ENCODE measurements around the gene RALBP1.
"Not testable (repeated sequence)": the region's sequence is repeated elsewhere in the genome, so short reads cannot be mapped to it uniquely, and the experiment has no call there.

RALBP1 gene

GRCh38 chr18:9474983-9475642, at the start of gene RALBP1:
Gene RALBP1 (plus strand): TSS chr18:9475513. CDS start chr18:9513046, 37,533 bp downstream.
- DNase-seq (ENCODE audit: low read depth in 2 of 2) = peak; percentile 96 to 98

DNA sequence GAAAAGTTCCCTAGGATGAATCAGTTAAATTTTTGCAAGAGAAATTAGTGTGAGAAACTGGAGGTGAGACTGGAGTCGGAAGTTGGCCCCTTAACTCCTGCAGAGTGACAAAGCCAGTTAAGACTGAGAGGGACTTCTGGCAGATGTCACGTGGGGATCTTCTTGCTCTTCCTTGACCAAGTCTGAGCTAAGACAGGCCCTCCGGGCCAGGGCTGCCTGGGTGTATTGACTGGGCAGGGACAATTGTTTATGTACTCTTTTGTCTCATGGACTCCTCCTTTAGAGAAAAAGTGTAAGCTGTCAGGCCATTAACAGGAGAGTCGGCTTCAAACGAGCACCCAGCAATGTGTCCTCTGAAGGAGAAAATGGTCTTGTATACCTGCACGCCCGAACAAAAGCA, 48.6 kb upstream of the RALBP1 start:
- no peak for DNase-seq (ENCODE audit: low read depth in 2 of 2)

DNA sequence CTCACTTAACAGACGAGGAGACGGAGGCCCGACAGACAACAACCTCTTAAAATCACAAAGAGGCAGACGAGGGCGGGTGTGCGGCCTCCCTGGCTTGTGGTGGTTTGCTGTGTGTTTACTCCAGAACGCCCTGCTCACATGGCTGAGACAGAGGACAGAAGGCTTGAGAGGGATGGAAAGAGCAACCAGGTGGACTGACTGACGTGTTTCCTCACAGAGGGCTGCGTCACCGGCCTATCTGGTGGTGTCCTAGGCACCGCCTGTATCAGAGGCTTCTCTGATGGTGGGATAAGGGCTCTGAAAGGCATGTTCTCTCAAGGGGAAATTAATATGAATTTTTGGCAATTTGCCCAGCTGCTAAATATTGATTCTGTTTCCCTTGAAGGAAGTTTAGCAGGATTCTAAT, 47.0 kb upstream of the RALBP1 start:
- no peak for DNase-seq (ENCODE audit: low read depth in 2 of 2)

DNA sequence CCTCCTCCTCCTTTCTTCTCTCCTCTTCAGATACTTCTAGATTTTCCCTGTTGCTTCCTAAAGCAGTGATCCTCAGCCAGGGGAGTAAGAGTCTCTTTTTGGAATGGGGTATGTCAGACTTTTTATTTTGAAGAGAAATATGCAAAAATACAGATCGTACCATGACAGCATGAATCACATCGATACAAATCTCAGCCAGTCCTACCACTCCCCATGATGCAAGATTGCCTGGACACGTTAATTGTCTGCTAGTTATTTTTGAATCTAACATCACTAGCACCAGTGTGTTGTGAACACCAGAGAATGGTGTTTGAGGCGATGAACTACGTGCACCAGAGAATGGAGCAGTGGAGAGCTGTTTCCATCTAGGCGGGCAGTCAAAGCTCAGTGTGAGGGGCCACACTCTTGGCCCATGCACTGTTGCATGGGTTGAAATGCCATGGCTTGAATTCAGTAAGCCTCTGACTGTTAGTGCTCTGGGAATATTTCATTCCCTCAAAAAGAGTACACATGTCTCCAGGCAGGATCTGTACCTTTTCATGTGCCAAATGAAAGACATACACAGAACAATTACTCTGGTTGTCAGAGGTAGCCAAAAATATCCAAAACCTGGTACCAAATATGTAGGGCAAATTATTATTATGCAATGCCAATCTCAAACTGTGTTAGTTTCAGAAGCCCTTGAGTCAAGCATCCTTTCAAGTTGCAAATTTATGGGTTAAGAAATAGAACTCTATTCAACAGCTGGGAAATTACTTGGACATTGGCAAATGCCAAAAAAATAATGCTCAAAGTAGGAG, 46.3 kb upstream of the RALBP1 start:
- DNase-seq (ENCODE audit: low read depth in 2 of 2) = no peak

DNA sequence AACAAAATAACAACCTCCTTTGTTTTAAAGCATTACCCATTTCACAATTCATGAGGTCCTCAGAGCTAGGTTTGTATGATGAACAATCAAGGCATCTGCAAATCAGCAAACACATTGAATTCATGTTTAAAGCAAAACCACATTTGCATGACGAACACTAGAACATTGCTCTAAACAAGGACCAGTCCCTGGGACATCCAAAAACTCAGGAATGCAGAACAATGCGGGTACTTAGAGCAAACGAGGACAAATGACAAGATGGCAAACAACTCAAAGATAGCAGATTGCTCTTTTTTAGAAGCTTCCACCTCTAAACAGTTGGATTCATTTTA, 45.7 kb upstream of the RALBP1 start:
- no peak for DNase-seq (ENCODE audit: low read depth in 2 of 2)

GRCh38 chr18:9430315-9430714, 45.0 kb upstream of the RALBP1 start:
- DNase-seq (ENCODE audit: low read depth in 2 of 2) = not testable (repeated sequence)

DNA sequence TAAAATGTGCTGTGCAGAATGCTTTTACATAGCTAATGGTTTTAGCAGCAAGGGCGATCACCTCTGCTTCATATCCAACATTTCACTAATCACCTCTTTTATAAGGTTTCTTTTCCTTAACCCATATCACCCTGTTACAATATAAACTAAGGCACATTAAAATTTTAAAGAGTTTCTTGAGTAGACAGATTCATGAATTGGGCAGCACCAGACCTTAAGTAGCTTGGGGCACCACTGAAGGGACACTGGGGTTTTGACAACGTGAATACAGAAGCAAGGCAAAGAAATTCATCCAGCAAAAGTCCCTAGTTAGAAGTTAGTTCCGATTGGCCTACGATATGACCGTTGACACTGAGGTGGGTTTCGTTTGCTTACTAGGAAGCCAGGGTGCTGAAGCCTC, 44.0 kb upstream of the RALBP1 start:
- no peak for DNase-seq (ENCODE audit: low read depth in 2 of 2)

DNA sequence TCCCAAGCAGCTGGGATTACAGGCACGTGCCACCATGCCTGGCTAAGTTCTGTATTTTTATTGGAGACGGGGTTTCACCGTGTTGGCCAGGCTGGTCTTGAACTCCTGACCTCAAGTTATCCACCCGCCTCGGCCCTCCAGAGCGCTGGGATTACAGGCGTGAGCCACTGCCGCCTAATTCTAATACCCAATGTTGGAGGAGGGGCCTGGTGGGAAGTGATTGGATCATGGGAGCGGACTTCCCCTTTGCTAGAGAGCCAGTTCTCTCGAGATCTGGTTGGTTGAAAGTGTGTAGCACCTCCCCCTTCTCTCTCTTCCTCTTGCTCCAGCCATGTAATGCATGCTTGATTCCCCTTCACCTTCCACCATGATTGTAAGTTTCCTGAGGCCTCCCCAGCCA, 42.2 kb upstream of the RALBP1 start:
- DNase-seq (ENCODE audit: low read depth in 2 of 2) = not testable (repeated sequence)

GRCh38 chr18:9433671-9434121, 41.6 kb upstream of the RALBP1 start:
- no peak for DNase-seq (ENCODE audit: low read depth in 2 of 2)

GRCh38 chr18:9434122-9434701, 41.1 kb upstream of the RALBP1 start:
- DNase-seq (ENCODE audit: low read depth in 2 of 2) = no peak

GRCh38 chr18:9435041-9435440, 40.3 kb upstream of the RALBP1 start:
- no peak for DNase-seq (ENCODE audit: low read depth in 2 of 2)

- DNase-seq (ENCODE audit: low read depth in 2 of 2) = no peak
Measured at GRCh38 chr18:9436206-9436929, 38.9 kb upstream of the RALBP1 start.

GRCh38 chr18:9437021-9437437, 38.3 kb upstream of the RALBP1 start:
- no peak for DNase-seq (ENCODE audit: low read depth in 2 of 2)

DNA sequence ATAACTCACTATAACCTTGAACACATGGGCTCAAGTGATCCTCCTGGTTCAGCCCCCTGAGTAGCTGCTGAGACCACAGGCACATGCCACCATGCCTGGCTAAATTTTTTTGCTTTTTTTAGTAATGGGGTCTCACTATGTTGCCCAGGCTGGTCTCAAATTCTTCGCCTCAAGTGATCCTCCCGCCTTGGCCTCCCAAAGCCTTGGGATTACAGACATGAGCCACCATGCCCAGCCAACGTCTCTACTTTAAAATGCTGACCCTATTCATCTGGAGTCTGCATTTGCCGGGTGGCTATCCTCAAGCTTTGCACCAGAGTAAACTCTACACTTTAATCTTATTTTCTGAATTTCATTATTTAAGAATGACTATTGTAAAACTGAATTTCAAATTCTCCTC, 37.6 kb upstream of the RALBP1 start:
- DNase-seq (ENCODE audit: low read depth in 2 of 2) = no peak

GRCh38 chr18:9441061-9441460, 34.3 kb upstream of the RALBP1 start:
- DNase-seq (ENCODE audit: low read depth in 2 of 2) = no peak

- DNase-seq (ENCODE audit: low read depth in 2 of 2) = no peak
Measured at GRCh38 chr18:9444549-9444948, 30.8 kb upstream of the RALBP1 start.

DNA sequence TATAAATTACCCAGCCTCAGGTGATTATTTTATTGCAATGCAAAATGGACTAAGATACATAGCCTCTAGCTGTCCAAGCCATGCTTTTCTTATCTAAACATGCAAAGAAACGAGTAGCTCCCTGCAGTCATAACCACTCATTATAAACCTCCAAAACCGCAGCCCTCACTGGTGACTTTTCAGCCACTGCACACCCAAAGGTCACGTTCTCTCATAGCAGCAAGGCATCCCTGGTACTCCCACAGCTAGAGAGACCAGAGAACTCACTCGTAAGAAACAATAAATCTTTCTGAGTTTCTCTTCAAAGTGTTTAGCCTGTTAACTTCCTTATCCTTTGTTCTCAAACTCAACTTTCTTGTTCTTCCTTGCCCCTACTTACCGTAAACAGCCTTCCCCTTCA, 28.5 kb upstream of the RALBP1 start:
- no peak for DNase-seq (ENCODE audit: low read depth in 2 of 2)

- no peak for DNase-seq (ENCODE audit: low read depth in 2 of 2)
Measured at GRCh38 chr18:9447334-9447733, 28.0 kb upstream of the RALBP1 start.

GRCh38 chr18:9449600-9450414, 25.5 kb upstream of the RALBP1 start:
- no peak for DNase-seq (ENCODE audit: low read depth in 2 of 2)

DNA sequence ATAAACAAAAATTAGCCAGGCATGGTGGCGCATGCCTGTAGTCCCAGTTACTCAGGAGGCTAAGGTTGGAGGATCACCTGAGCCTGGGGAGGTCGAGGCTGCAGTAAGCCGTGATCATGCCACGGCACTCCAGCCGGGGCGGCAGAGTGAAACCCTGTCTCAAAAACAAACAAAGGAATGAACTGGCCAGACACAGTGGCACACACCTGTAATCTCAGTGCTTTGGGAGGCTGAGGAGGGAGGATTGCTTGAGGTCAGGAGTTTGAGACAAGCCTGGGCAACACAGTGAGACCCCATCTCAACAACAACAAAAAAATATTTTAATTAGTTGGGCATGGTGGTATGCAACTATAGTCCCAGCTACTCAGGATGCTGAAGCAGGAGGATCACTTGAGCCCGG, 24.4 kb upstream of the RALBP1 start:
- DNase-seq (ENCODE audit: low read depth in 2 of 2) = not testable (repeated sequence)

GRCh38 chr18:9453283-9453682, 22.0 kb upstream of the RALBP1 start:
- no peak for DNase-seq (ENCODE audit: low read depth in 2 of 2)

All from stimulated activated CD8-positive, alpha-beta memory T cell treated with anti-CD3 and anti-CD28 coated beads, Interleukin-7, amount 100 ng/mL, for 4 hours (primary cell).